Suprapubic skin (tissue), 4 donors: Measurements from ENCODE around the gene ERAS.

Experiments
- POLR2A ChIP-seq, 2 donors: fragments of 450-650 bp; IDR thresholded peaks; one replicate each; pipeline ENCODE4 v1.6.1; 2017; ENCODE audit warnings: antibody characterized with exemption in 2 of 2, mild to moderate bottlenecking in 2 of 2, moderate library complexity in 2 of 2
- POLR2AphosphoS5 ChIP-seq, 3 donors: sonication (generic); formaldehyde crosslinking; IDR thresholded peaks; one replicate each; pipeline ENCODE4 v1.6.1; 2017; ENCODE audit warnings: antibody characterized with exemption in 3 of 3

- TF ChIP-seq POLR2A (IDR thresholded peaks at IDR 0.05), result no peak
- no peak for TF ChIP-seq POLR2AphosphoS5 (IDR thresholded peaks at IDR 0.05)
Measured at GRCh38 chrX:48854898-48855297, 28.6 kb downstream of the ERAS start.
